ENCODE measurements around the gene SLC35F3. TPM values are rescaled to one million over a fixed set of nuclear protein-coding genes. Genes with fewer than 3 reads are reported as not detected.

Gene SLC35F3
- total RNA-seq, 1 experiment from 2014 or later, result 19.1 TPM

GRCh38 chr1:233909195-233909594, 4.7 kb downstream of the SLC35F3 start:
- BruUV-seq (replicated peaks), result no TSS peak
- Histone ChIP-seq H3K27me3 (ENCODE audit: control insufficient read depth, insufficient read depth, low read length) (no peaks in the 10 kb centered on the region), H3K9me3 (ENCODE audit: control insufficient read depth, insufficient read depth, low read depth, low read length) (no peaks in the 10 kb centered on the region), H3K4me3 (ENCODE audit: low read depth in 2 of 2, low read length in 2 of 2) (peak overlapping the region in 1 of 2 experiments; percentile 19; a peak in 2 of 4 replicates), H3K27ac (ENCODE audit: low read length) (peak overlapping the region; percentile 97), H3K36me3 (ENCODE audit: control insufficient read depth, insufficient read depth, low read length) (no peaks in the 10 kb centered on the region; the same call in 1 of the 2 replicates), H3K4me1 (ENCODE audit: control insufficient read depth, insufficient read depth, low read length) (peaks cover 65% of the 10 kb centered on the region)
- ChIA-PET POLR2A (no interaction called here), CTCF (no interaction called here)
- intact Hi-C loops (cut with micrococcal nuclease; ENCODE audit: unreplicated experiment), result loop anchor here (5.0 to 10.0 kb wide), 4 partner anchors 114 to 514 kb away; no protein-coding TSS in a partner anchor
- ATAC-seq, result peak; percentile 64
- TF ChIP-seq POLR2AphosphoS5 (IDR thresholded peaks at IDR 0.05; ENCODE audit: low read depth, low read length), result peak; percentile 87
- TF ChIP-seq CTCF (IDR thresholded peaks at IDR 0.05), result no peak
- 0 out of 4 replicates have a peak, but pooled peaks of 1 of the 2 experiments have one; percentile 29 for TF ChIP-seq REST (IDR thresholded peaks at IDR 0.05; ENCODE audit: insufficient read depth in 1 of 2, low read depth in 2 of 2, low read length in 1 of 2)
- peak; percentile 58; the same call in 1 of the 2 replicates for TF ChIP-seq TCF7L2 (IDR thresholded peaks at IDR 0.05; ENCODE audit: low read depth, low read length)
- TF ChIP-seq SIN3A (IDR thresholded peaks at IDR 0.05; ENCODE audit: borderline replicate concordance, insufficient read depth, low read depth, low read length), result no peak
- in situ Hi-C loops (cut with HindIII; ENCODE audit: low pct_unique_long_range_greater_than_20kb, low sequenced_read_pairs), result no loop called here
- peak; percentile 98 for DNase-seq (ENCODE audit: low read depth, low spot score)

- peak; percentile 48 for TF ChIP-seq CTCF (IDR thresholded peaks at IDR 0.05)
- TF ChIP-seq POLR2AphosphoS5 (IDR thresholded peaks at IDR 0.05; ENCODE audit: low read depth, low read length), result no peak
- no peak for TF ChIP-seq REST (IDR thresholded peaks at IDR 0.05; ENCODE audit: insufficient read depth in 1 of 2, low read depth in 2 of 2, low read length in 1 of 2)
- no peak for TF ChIP-seq TCF7L2 (IDR thresholded peaks at IDR 0.05; ENCODE audit: low read depth, low read length)
- TF ChIP-seq SIN3A (IDR thresholded peaks at IDR 0.05; ENCODE audit: borderline replicate concordance, insufficient read depth, low read depth, low read length), result no peak
- no TSS peak for BruUV-seq (replicated peaks)
- in situ Hi-C loops (cut with HindIII; ENCODE audit: low pct_unique_long_range_greater_than_20kb, low sequenced_read_pairs) (no loop called here), intact Hi-C loops (cut with micrococcal nuclease; ENCODE audit: unreplicated experiment) (loop anchor here (5.0 kb wide), 1 partner anchor 200 kb away; no protein-coding TSS in a partner anchor)
- peak; percentile 40; the same call in 1 of the 2 replicates for ATAC-seq
- H3K36me3 ChIP-seq (ENCODE audit: control insufficient read depth, insufficient read depth, low read length), result no peaks in the 10 kb centered on the region
- POLR2A ChIA-PET, result no interaction called here
- CTCF ChIA-PET, result no interaction called here
- no peaks in the 10 kb centered on the region for H3K27me3 ChIP-seq (ENCODE audit: control insufficient read depth, insufficient read depth, low read length)
- no peak for DNase-seq (ENCODE audit: low read depth, low spot score)
- H3K9me3 ChIP-seq (ENCODE audit: control insufficient read depth, insufficient read depth, low read depth, low read length), result no peaks in the 10 kb centered on the region
- H3K4me1 ChIP-seq (ENCODE audit: control insufficient read depth, insufficient read depth, low read length), result peaks cover 80% of the 10 kb centered on the region
- no peak overlapping the region for H3K4me3 ChIP-seq (ENCODE audit: low read depth in 2 of 2, low read length in 2 of 2)
- H3K27ac ChIP-seq (ENCODE audit: low read length), result peak overlapping the region; percentile 97
Measured at GRCh38 chr1:233912447-233912846, 8.0 kb downstream of the SLC35F3 start.
